Esophagus muscularis mucosa (tissue), 4 donors: ENCODE results near the gene GRIK4. TPM values are rescaled to one million over a fixed set of nuclear protein-coding genes. Genes with fewer than 3 reads are reported as not detected.

ENCODE experiments used
- DNase-seq: peaks from one replicate; pipeline ENCODE4 v3.0.0-alpha.2; 2017; ENCODE audit errors: extremely low spot score
- H3K27ac ChIP-seq, 4 donors: fragments of 200-600 bp; sonication (generic); replicated peaks in 1 of 4; 1 replicate in 3 of 4; 2 replicates in 1 of 4; pipeline ENCODE4 v1.5.1; 2016 to 2019; ENCODE audit warnings: mild to moderate bottlenecking in 1 of 4
- H3K27me3 ChIP-seq, 4 donors: fragments of 200-600 bp; sonication (generic); one replicate each; pipeline versions ENCODE4 v1.5.1 to v1.6.0; 2016 to 2019
- H3K36me3 ChIP-seq, 4 donors: fragments of 200-600 bp; sonication (generic); one replicate each; pipeline ENCODE4 v1.5.1; 2016 to 2019
- H3K4me1 ChIP-seq, 4 donors: fragments of 200-600 bp; sonication (generic); one replicate each; pipeline ENCODE4 v1.5.1; 2016 to 2019
- H3K4me3 ChIP-seq, 4 donors: fragments of 200-600 bp; sonication (generic); 1 replicate in 2 of 4; 2 replicates in 2 of 4; pipeline ENCODE4 v1.5.1; 2016 to 2019; ENCODE audit warnings: mild to moderate bottlenecking in 4 of 4, moderate library complexity in 1 of 4
- H3K9me3 ChIP-seq, 4 donors: fragments of 200-600 bp; sonication (generic); 1 replicate in 3 of 4; 2 replicates in 1 of 4; pipeline ENCODE4 v1.5.1; 2016 to 2019
- CTCF ChIP-seq, 3 experiments: fragments of 200-600 bp in 2 of 3; fragments of 450-650 bp in 1 of 3; sonication (generic) in 2 of 3; IDR thresholded peaks; one replicate each; pipeline ENCODE4 v1.5.1; 2017 to 2019; ENCODE audit warnings: antibody characterized with exemption in 3 of 3, mild to moderate bottlenecking in 2 of 3, moderate library complexity in 1 of 3
- EP300 ChIP-seq: sonication (generic); formaldehyde crosslinking; IDR thresholded peaks from one replicate; pipeline ENCODE4 v1.6.1; 2017; ENCODE audit warnings: antibody characterized with exemption
- POLR2A ChIP-seq: fragments of 450-650 bp; IDR thresholded peaks from one replicate; pipeline ENCODE4 v1.6.1; 2017; ENCODE audit warnings: antibody characterized with exemption, moderate library complexity, mild to moderate bottlenecking, low read depth
- POLR2AphosphoS5 ChIP-seq, 2 donors: sonication (generic); formaldehyde crosslinking; IDR thresholded peaks; one replicate each; pipeline ENCODE4 v1.6.1; 2017; ENCODE audit warnings: antibody characterized with exemption in 2 of 2
- WGBS: methylation state at CpG from one replicate; pipeline ENCODE4 v1.1.5; 2018; 5-methylcytosine and 5-hydroxymethylcytosine counted together
- intact Hi-C: fragments of 100-400 bp; cut with DNase I; formaldehyde crosslinking; loops from one replicate; pipeline ENCODE4 v1.15.1; 2023
- total RNA-seq, 4 donors: library from RNA; depleted of rRNA; stranded (reverse); fragments of >200 nt; gene quantifications; one replicate each; pipeline versions ENCODE4 v1.1.0 to v1.2.1, GENCODE V29; 2016

The GRIK4 gene
- total RNA-seq, 4 donors from 2014 or later: 0.13 to 0.83 (median 0.43) TPM

DNA sequence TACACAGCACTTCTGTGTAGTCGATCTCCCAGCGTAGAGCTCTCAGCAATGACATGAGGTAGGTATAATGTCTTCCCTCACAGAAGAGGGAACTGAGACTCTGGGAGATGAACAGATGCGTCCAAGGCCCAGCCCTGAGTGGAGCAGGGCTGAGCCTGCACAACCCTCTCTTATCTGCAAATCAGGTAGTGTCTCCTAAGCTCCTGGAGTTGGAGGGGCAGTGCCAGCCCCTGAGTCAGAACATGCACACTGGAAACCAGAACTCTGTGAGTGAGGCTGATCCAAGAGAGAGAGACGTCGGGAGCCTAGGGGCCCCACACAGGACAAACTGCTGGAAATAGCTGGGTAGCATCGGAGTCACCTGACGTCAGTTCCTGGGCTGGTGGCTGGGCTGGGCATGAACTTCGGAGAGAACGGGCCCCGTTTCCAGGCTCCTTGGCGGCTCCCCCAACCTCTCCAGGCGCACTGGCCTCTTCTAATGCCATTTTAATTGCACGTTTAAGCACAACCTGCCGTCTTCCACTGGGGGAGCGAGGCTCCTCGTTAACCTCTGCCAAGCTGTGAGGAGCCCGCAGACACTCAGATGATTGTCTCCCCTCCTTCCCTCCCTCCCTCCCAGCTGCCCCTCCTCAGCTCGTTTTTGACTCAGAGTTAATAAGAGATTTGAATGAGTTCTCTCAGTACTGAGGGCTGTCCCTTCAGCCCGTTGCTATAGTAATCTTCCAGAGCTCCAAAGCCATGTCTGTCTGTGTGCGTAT is 321.1 kb downstream of the GRIK4 start:
- no peak for DNase-seq
- Histone ChIP-seq H3K27me3 (peaks cover 0 to 59% (median 2%) of the 10 kb centered on the region in 4 donors), H3K4me1 (no peaks in the 10 kb centered on the region), H3K27ac (no peak overlapping the region), H3K9me3 (no peaks in the 10 kb centered on the region), H3K36me3 (no peaks in the 10 kb centered on the region), H3K4me3 (no peak overlapping the region)
- intact Hi-C loops: no loop called here
- TF ChIP-seq POLR2AphosphoS5 (IDR thresholded peaks at IDR 0.05) (no peak), POLR2A (no peak), CTCF (IDR thresholded peaks at IDR 0.05) (no peak)
- WGBS: 49% methylated on average over 19 of the region's 20 CpGs

DNA sequence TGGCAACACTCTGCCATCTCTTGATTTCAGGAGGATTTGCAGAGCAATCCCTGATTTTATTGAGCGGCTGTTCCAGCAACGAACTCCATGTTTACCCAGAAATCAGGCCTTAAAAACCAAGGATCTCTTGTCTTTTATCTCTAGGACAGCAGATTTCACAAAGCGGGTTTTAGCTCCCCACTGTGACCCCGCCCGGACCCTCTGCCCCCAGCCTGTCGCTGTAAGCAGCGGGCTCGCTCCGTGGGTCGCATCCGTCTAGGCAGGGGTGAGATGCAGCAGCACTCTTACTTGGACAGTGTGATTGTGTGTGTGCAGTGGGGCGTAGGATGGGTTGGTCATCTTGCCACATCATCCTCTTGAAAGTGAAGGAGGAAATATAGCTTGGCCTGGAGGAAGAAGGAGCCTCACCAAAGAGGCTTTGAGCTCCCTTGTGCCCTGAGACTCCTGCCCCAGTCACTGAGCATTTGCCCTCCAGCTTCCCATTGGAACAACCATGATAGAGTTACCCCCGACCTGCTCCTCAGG is 323.2 kb downstream of the GRIK4 start:
- Histone ChIP-seq H3K36me3 (no peaks in the 10 kb centered on the region), H3K4me1 (no peaks in the 10 kb centered on the region), H3K27ac (no peak overlapping the region), H3K4me3 (no peak overlapping the region), H3K27me3 (peaks cover 0 to 49% (median 2%) of the 10 kb centered on the region in 4 donors), H3K9me3 (no peaks in the 10 kb centered on the region)
- no peak for TF ChIP-seq POLR2AphosphoS5 (IDR thresholded peaks at IDR 0.05)
- TF ChIP-seq EP300: no peak
- no peak for TF ChIP-seq POLR2A
- no peak for TF ChIP-seq CTCF (IDR thresholded peaks at IDR 0.05)
- DNase-seq: no peak
- intact Hi-C loops: no loop called here
- 87% methylated on average over 13 of the region's 13 CpGs for WGBS

DNA sequence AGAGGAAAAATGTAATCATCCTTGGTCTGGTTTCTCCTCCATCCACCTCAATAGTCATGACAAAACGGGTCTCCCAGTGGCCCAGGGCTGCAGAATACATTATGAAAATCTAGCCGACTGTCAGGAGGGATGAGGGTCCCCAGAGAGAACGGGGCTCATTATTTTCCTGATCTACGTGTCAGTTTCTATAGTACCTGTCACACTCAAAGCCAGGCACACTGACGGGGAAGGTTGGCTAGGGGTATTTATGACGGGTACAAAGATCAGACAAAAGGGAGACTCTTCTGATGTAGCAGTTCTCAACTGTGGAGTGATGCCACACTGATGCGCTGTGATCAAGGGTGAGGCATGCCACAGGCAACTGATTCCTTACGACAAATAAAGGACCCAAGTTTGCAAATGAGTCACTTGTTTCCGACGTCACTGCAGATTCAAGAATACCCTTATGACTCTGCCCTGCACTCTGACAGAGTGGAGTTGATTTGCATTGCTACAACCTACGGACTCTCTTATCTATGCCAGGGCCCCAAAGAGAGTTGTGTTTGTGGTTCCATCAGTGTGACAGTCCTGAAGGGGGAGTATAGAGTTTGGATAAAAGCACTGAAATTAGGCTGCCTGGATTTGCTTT is 324.2 kb downstream of the GRIK4 start:
- intact Hi-C loops: no loop called here
- WGBS: 86% methylated on average over 11 of the region's 11 CpGs

GRCh38 chr11:120837696-120838095 is 326.1 kb downstream of the GRIK4 start:
- DNase-seq: no peak
- Histone ChIP-seq H3K4me1 (no peaks in the 10 kb centered on the region), H3K9me3 (no peaks in the 10 kb centered on the region), H3K4me3 (no peak overlapping the region), H3K27ac (no peak overlapping the region), H3K27me3 (peaks cover 0 to 27% (median 0%) of the 10 kb centered on the region in 4 donors), H3K36me3 (no peaks in the 10 kb centered on the region)
- intact Hi-C loops: no loop called here
- 72% methylated on average over 4 of the region's 4 CpGs for WGBS
- TF ChIP-seq EP300 (no peak), CTCF (IDR thresholded peaks at IDR 0.05) (no peak), POLR2AphosphoS5 (IDR thresholded peaks at IDR 0.05) (no peak), POLR2A (no peak)

More for the DNA sequence above, 324.2 kb downstream of the GRIK4 start:
- DNase-seq: no peak
- H3K4me3 ChIP-seq: no peak overlapping the region
- H3K9me3 ChIP-seq: no peaks in the 10 kb centered on the region
- TF ChIP-seq POLR2AphosphoS5 (IDR thresholded peaks at IDR 0.05): no peak
- H3K36me3 ChIP-seq: no peaks in the 10 kb centered on the region
- H3K27ac ChIP-seq: no peak overlapping the region
- no peaks in the 10 kb centered on the region for H3K4me1 ChIP-seq
- peaks cover 0 to 47% (median 2%) of the 10 kb centered on the region in 4 donors for H3K27me3 ChIP-seq

DNA sequence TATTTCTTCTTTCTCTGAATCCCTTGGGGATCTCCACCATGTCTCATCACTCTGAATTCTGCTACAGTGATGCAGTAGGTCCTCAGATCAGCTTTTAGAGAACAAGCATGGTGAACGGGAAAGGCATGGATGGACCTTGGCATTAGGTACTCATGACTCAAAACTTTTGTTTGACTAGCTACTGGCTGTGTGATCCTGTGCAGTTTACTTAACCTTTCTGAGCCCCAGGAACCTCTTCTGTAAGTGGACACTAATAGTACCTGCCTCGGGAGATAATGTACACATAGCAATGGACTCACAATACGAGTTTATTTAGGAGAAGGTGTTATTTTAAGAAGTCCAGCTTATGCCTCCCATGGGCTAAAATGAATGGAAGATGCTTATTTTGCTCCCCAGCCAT is 327.7 kb downstream of the GRIK4 start:
- DNase-seq: no peak
- no peak overlapping the region for H3K4me3 ChIP-seq
- 82% methylated on average over 3 of the region's 3 CpGs for WGBS
- no peaks in the 10 kb centered on the region for H3K4me1 ChIP-seq
- TF ChIP-seq POLR2AphosphoS5 (IDR thresholded peaks at IDR 0.05) (no peak), CTCF (IDR thresholded peaks at IDR 0.05) (no peak), POLR2A (no peak), EP300 (no peak)
- no peaks in the 10 kb centered on the region for H3K36me3 ChIP-seq
- H3K9me3 ChIP-seq: no peaks in the 10 kb centered on the region
- H3K27ac ChIP-seq: no peak overlapping the region
- intact Hi-C loops: no loop called here
- peaks cover 0 to 23% (median 0%) of the 10 kb centered on the region in 4 donors for H3K27me3 ChIP-seq
